Stomach (tissue), 9 donors: Measurements from ENCODE around the gene TOR1B. TPM values are rescaled to one million over a fixed set of nuclear protein-coding genes. Genes with fewer than 3 reads are reported as not detected.

Source experiments
- DNase-seq, 2 donors: peaks; one replicate each; pipeline versions ENCODE4 v3.0.0 to v3.0.0-alpha.2; 2013 to 2019
- H3K27ac ChIP-seq, 5 donors: fragments of 200-600 bp in 4 of 5; sonication (generic) in 4 of 5; one replicate each; pipeline ENCODE4 v1.5.1; 2013 to 2019; ENCODE audit warnings: mild to moderate bottlenecking in 1 of 5, moderate library complexity in 1 of 5
- H3K27me3 ChIP-seq, 3 donors: fragments of 200-600 bp; sonication (generic); one replicate each; pipeline ENCODE4 v1.5.1; 2017 to 2019; ENCODE audit warnings: mixed run types in 1 of 3
- H3K36me3 ChIP-seq, 4 donors: fragments of 200-600 bp; sonication (generic); 1 replicate in 3 of 4; 2 replicates in 1 of 4; pipeline ENCODE4 v1.5.1; 2016 to 2019
- H3K4me1 ChIP-seq, 4 donors: fragments of 200-600 bp; sonication (generic); one replicate each; pipeline ENCODE4 v1.5.1; 2016 to 2019
- H3K4me3 ChIP-seq, 4 donors: fragments of 200-600 bp; sonication (generic) in 3 of 4; one replicate each; pipeline ENCODE4 v1.5.1; 2016 to 2019; ENCODE audit warnings: mild to moderate bottlenecking in 1 of 4
- H3K9me3 ChIP-seq, 4 donors: fragments of 200-600 bp; sonication (generic); one replicate each; pipeline ENCODE4 v1.5.1; 2016 to 2019
- CTCF ChIP-seq, 7 experiments: fragments of 450-650 bp in 4 of 7; fragments of 200-600 bp in 3 of 7; sonication (generic) in 3 of 7; IDR thresholded peaks; one replicate each; pipeline ENCODE4 v1.5.1; 2016 to 2019; ENCODE audit warnings: antibody characterized with exemption in 7 of 7, control low read depth in 2 of 7, mild to moderate bottlenecking in 1 of 7
- EP300 ChIP-seq: sonication (generic); formaldehyde crosslinking; IDR thresholded peaks from one replicate; pipeline ENCODE4 v1.6.1; 2017; ENCODE audit warnings: antibody characterized with exemption
- POLR2A ChIP-seq, 4 donors: fragments of 450-650 bp; IDR thresholded peaks; one replicate each; pipeline ENCODE4 v1.6.1; 2016; ENCODE audit warnings: antibody characterized with exemption in 4 of 4, control low read depth in 2 of 4, mild to moderate bottlenecking in 1 of 4, moderate library complexity in 1 of 4
- POLR2AphosphoS5 ChIP-seq, 3 donors: sonication (generic); formaldehyde crosslinking; IDR thresholded peaks; one replicate each; pipeline ENCODE4 v1.6.1; 2016; ENCODE audit warnings: antibody characterized with exemption in 3 of 3
- WGBS, 5 donors: extraction: QIAGEN DNeasy Blood & Tissue Kit in 3 of 5; methylation state at CpG; one replicate each; pipeline versions ENCODE4 v1.1.5 to v1.1.7; 2013 to 2018; 5-methylcytosine and 5-hydroxymethylcytosine counted together
- intact Hi-C: fragments of 100-400 bp; cut with DNase I; formaldehyde crosslinking; loops from one replicate; pipeline ENCODE4 v1.15.1; 2023; ENCODE audit warnings: low total_unique reads
- polyA plus RNA-seq, 3 donors: library from polyadenylated mRNA; stranded (reverse); fragments of 200-250 nt; gene quantifications; one replicate each; pipeline ENCODE4 v1.2.3, GENCODE V29; 2013
- total RNA-seq, 5 donors: library from RNA; depleted of rRNA; stranded (reverse); fragments of >200 nt; gene quantifications; one replicate each; pipeline versions ENCODE4 v1.1.0 to v1.2.3, GENCODE V29; 2014 to 2016
- donor health status: healthy with polysubstance abuse.
- donor health status: Bipolar disorder and iron deficiency.
- donor health status: healthy.

TOR1B gene
- total and polyA plus RNA-seq, 8 donors, result 4.7 to 151 (median 17.8) TPM

DNA sequence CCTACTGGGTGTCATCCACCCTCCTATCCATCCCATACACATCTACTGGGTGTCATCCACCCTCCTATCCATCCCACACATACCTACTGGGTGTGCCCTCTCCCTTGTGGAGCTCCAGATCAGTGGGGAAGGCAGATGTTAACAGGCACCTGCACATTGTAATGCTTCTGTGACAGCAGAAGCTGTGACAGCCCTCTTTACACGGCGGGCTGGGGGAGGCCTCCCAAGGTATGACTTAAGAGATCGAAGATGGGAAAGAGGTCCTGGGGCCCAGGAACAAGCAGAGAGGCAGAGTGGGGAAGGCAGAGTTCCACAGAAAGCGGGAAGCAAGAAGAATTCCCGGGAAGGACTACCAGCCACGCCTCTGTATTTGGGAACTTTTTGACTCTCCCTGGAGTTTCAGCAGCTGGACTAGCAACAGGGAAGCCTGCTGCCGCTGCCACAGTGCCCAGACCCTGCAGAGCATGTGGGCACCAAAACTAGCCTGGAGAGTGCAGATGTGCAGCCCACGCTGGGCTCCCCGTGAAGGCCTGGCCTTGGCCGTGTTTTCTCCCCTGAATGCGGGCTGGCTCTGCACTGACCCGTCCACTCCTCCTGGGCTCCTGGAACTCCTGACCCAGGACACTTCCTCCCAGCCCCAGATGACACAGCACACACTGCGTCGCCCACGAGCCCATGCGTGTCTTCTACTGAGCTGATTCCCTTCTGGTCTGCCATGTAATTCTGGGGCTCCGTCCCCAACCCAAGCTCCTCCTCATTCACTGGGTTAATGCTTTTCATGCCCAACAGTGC lies 11.6 kb downstream of the TOR1B start:
- Histone ChIP-seq H3K4me1 (peaks cover 0 to 23% (median 6%) of the 10 kb centered on the region in 4 donors), H3K9me3 (no peaks in the 10 kb centered on the region), H3K4me3 (no peak overlapping the region), H3K36me3 (peaks cover 46 to 98% (median 94%) of the 10 kb centered on the region in 4 donors), H3K27ac (no peak overlapping the region), H3K27me3 (no peaks in the 10 kb centered on the region)
- intact Hi-C loops, result no loop called here
- no peak for TF ChIP-seq CTCF (IDR thresholded peaks at IDR 0.05)
- WGBS, 5 donors, result 86 to 90% (median 87%) methylated on average over 14 to 17 of the region's 17 CpGs
- DNase-seq, result no peak

GRCh38 chr9:129815278-129815677 lies 12.3 kb downstream of the TOR1B start:
- DNase-seq, result no peak
- H3K9me3 ChIP-seq, result no peaks in the 10 kb centered on the region
- H3K36me3 ChIP-seq, result peaks cover 39 to 98% (median 94%) of the 10 kb centered on the region in 4 donors
- peaks cover 0 to 21% (median 6%) of the 10 kb centered on the region in 4 donors for H3K4me1 ChIP-seq
- no peak for TF ChIP-seq CTCF (IDR thresholded peaks at IDR 0.05)
- TF ChIP-seq POLR2A (IDR thresholded peaks at IDR 0.05), result no peak
- no peak for TF ChIP-seq EP300
- TF ChIP-seq POLR2AphosphoS5 (IDR thresholded peaks at IDR 0.05), result no peak
- 87 to 94% (median 89%) methylated on average over 10 to 11 of the region's 11 CpGs for WGBS, 5 donors
- H3K4me3 ChIP-seq, result no peak overlapping the region
- intact Hi-C loops, result no loop called here
- no peak overlapping the region for H3K27ac ChIP-seq
- no peaks in the 10 kb centered on the region for H3K27me3 ChIP-seq

GRCh38 chr9:129816501-129817435 lies 13.8 kb downstream of the TOR1B start:
- peak overlapping the region in 1 of 5 donors; percentile 2 for H3K27ac ChIP-seq
- no peak for DNase-seq
- 74 to 94% (median 87%) methylated on average over 14 of the region's 14 CpGs for WGBS, 5 donors
- peaks cover 0 to 10% (median 3%) of the 10 kb centered on the region in 4 donors for H3K4me1 ChIP-seq
- no peaks in the 10 kb centered on the region for H3K27me3 ChIP-seq
- TF ChIP-seq POLR2A (IDR thresholded peaks at IDR 0.05), result no peak
- no peak for TF ChIP-seq POLR2AphosphoS5 (IDR thresholded peaks at IDR 0.05)
- no peak for TF ChIP-seq CTCF (IDR thresholded peaks at IDR 0.05)
- no peak for TF ChIP-seq EP300
- intact Hi-C loops, result no loop called here
- H3K4me3 ChIP-seq, result no peak overlapping the region
- H3K36me3 ChIP-seq, result peaks cover 52 to 100% (median 99%) of the 10 kb centered on the region in 4 donors
- no peaks in the 10 kb centered on the region for H3K9me3 ChIP-seq

DNA sequence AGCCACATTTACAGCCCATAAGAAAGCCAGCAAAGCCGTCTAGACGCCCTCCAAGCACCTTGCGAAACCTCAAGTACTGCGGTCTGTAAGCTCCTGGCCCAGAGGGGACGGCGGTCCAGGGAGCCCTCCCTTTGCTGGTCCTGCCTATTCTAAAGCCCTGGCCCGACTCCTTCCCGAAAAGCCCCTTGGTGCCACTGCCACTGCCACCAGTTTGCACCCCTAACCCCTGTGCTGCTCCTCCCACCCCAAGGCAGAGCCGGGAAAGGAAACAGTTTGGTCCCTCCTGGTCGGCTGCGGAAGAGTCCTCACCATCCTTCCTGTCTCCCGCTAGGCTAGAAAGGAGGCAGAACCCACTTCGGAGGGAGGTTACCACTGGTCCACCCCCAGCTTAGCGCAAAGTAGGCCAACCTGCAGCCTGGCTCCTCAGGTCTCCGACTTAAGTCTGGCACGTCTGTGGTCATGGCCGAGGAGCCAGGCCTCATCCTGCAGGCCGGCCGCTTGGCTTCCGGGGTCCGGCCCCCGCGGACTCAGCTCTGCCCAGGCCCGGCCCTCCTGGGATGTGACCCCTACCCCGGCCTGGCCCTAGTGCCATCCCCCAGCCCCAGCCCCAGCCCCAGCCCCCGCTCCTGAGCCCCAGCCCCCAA lies 20.0 kb downstream of the TOR1B start:
- peaks cover 28 to 65% (median 63%) of the 10 kb centered on the region in 4 donors for H3K36me3 ChIP-seq
- peak overlapping the region; percentile 73 to 99 (median 96) for H3K4me3 ChIP-seq
- 16 to 29% (median 21%) methylated on average over 14 to 26 of the region's 26 CpGs for WGBS, 5 donors
- H3K9me3 ChIP-seq, result no peaks in the 10 kb centered on the region
- no peak for TF ChIP-seq EP300
- TF ChIP-seq POLR2AphosphoS5 (IDR thresholded peaks at IDR 0.05), result no peak
- TF ChIP-seq CTCF (IDR thresholded peaks at IDR 0.05), result no peak
- TF ChIP-seq POLR2A (IDR thresholded peaks at IDR 0.05), result no peak
- DNase-seq, result peak in 1 of 2 donors; percentile 40
- intact Hi-C loops, result no loop called here
- H3K27me3 ChIP-seq, result no peaks in the 10 kb centered on the region
- peaks cover 7 to 19% (median 11%) of the 10 kb centered on the region in 4 donors for H3K4me1 ChIP-seq
- H3K27ac ChIP-seq, result peak overlapping the region in 4 of 5 donors; percentile 78 to 93 (median 84)
